H1 (cell line): Measurements from ENCODE around the gene PRDX3. TPM values are rescaled to one million over a fixed set of nuclear protein-coding genes. Genes with fewer than 3 reads are reported as not detected.

Experiments
- CTCF ChIA-PET: fragments of 300-600 bp; sonication (Branson Sonifier 250); formaldehyde crosslinking; loops from one replicate; lab custom pipeline; 2021; ENCODE audit not compliant: partially characterized antibody; lab: Charles Lee
- POLR2A ChIA-PET: fragments of 300-600 bp; sonication (Branson Sonifier 250); formaldehyde crosslinking; loops from one replicate; lab custom pipeline; 2021; ENCODE audit warnings: inconsistent platforms; ENCODE audit not compliant: partially characterized antibody; lab: Charles Lee
- DNase-seq, 2 experiments: peaks; one replicate each; pipeline versions ENCODE4 v3.0.0 to v3.0.0-alpha.2; 2010 to 2022; ENCODE audit warnings: low spot score in 2 of 2, low read depth in 1 of 2, mixed read lengths in 1 of 2
- FAIRE-seq: peaks from 2 replicates; lab custom pipeline; 2011; peaks lifted over from hg19 to GRCh38; lab: Jason Lieb, UNC
- H2AFZ ChIP-seq: 2 replicates; pipeline ENCODE4 v1.8.1; 2012; ENCODE audit warnings: low read length, inconsistent platforms
- H2AK5ac ChIP-seq: 2 replicates; pipeline ENCODE4 v1.6.1; 2013; ENCODE audit warnings: low read depth, low read length
- H2BK120ac ChIP-seq: replicated peaks from 2 replicates; pipeline ENCODE3; 2013; ENCODE audit warnings: low read depth, low read length, inconsistent platforms
- H2BK12ac ChIP-seq: 2 replicates; pipeline ENCODE4 v1.6.1; 2013; ENCODE audit warnings: low read depth, low read length
- H2BK15ac ChIP-seq: 2 replicates; pipeline ENCODE4 v1.6.1; 2013; ENCODE audit warnings: low read length
- H2BK20ac ChIP-seq: 2 replicates; pipeline ENCODE4 v1.6.1; 2013; ENCODE audit warnings: low read length
- H2BK5ac ChIP-seq: 2 replicates; pipeline ENCODE4 v1.6.1; 2013; ENCODE audit warnings: low read depth, low read length
- H3K14ac ChIP-seq: 2 replicates; pipeline ENCODE4 v1.6.1; 2013; ENCODE audit warnings: inconsistent platforms; ENCODE audit not compliant: insufficient read length
- H3K18ac ChIP-seq: 2 replicates; pipeline ENCODE4 v1.6.1; 2013; ENCODE audit warnings: low read length; ENCODE audit errors: extremely low read depth
- H3K23ac ChIP-seq: 2 replicates; pipeline ENCODE4 v1.6.1; 2013; ENCODE audit warnings: inconsistent platforms; ENCODE audit not compliant: insufficient read length
- H3K23me2 ChIP-seq: 2 replicates; pipeline ENCODE4 v1.6.1; 2013; ENCODE audit warnings: low read depth, low read length
- H3K27ac ChIP-seq: 2 replicates; pipeline ENCODE4 v1.6.1; 2011; ENCODE audit warnings: low read depth, low read length, inconsistent platforms
- H3K27me3 ChIP-seq, 4 experiments: replicated peaks in 1 of 4; 1 replicate in 1 of 4; 2 replicates in 3 of 4; pipeline versions ENCODE4 v1.6.1 to v1.8.1; 2011 to 2013; ENCODE audit warnings: low read length in 3 of 4, mild to moderate bottlenecking in 3 of 4, inconsistent platforms in 2 of 4, mixed read lengths in 2 of 4, moderate library complexity in 1 of 4; ENCODE audit not compliant: control insufficient read depth in 3 of 4, insufficient read depth in 3 of 4; ENCODE audit errors: extremely low read depth in 1 of 4
- H3K36me3 ChIP-seq, 4 experiments: 2 replicates each; pipeline versions ENCODE4 v1.6.1 to v1.8.1; 2011 to 2013; ENCODE audit warnings: mild to moderate bottlenecking in 4 of 4, low read length in 3 of 4, moderate library complexity in 2 of 4, control low read depth in 1 of 4, inconsistent platforms in 1 of 4; ENCODE audit not compliant: insufficient read depth in 4 of 4, control insufficient read depth in 2 of 4
- H3K4ac ChIP-seq: replicated peaks from 2 replicates; pipeline ENCODE3; 2013; ENCODE audit warnings: low read length, low read depth, mixed read lengths, inconsistent platforms; ENCODE audit not compliant: insufficient read length
- H3K4me1 ChIP-seq, 4 experiments: replicated peaks in 1 of 4; 1 replicate in 1 of 4; 2 replicates in 3 of 4; pipeline versions ENCODE4 v1.6.1 to v1.8.1; 2011 to 2013; ENCODE audit warnings: low read length in 3 of 4, inconsistent platforms in 2 of 4, mixed read lengths in 1 of 4; ENCODE audit not compliant: insufficient read depth in 4 of 4, control insufficient read depth in 3 of 4
- H3K4me2 ChIP-seq, 2 experiments: 2 replicates each; pipeline versions ENCODE4 v1.6.1 to v1.8.1; 2011 to 2013; ENCODE audit warnings: low read depth in 2 of 2, low read length in 2 of 2, control low read depth in 1 of 2, inconsistent platforms in 1 of 2, mild to moderate bottlenecking in 1 of 2; ENCODE audit not compliant: insufficient read depth in 1 of 2
- H3K4me3 ChIP-seq, 4 experiments: fragments of 200-600, 300-600 bp in 1 of 4; sonication (generic), shearing (Covaris generic), sonication (Bioruptor Twin) in 1 of 4; 2 replicates each; pipeline versions ENCODE4 v1.5.1 to v1.8.1; 2011 to 2016; ENCODE audit warnings: low read length in 4 of 4, low read depth in 3 of 4, control low read depth in 2 of 4, inconsistent platforms in 2 of 4, mild to moderate bottlenecking in 2 of 4, mixed read lengths in 1 of 4, moderate library complexity in 1 of 4; ENCODE audit not compliant: insufficient read depth in 2 of 4; ENCODE audit errors: extremely low read depth in 1 of 4
- H3K56ac ChIP-seq: replicated peaks from 2 replicates; pipeline ENCODE3; 2013; ENCODE audit warnings: low read depth, mild to moderate bottlenecking, mixed read lengths, low read length, inconsistent platforms; ENCODE audit not compliant: insufficient read length
- H3K79me1 ChIP-seq: 2 replicates; pipeline ENCODE4 v1.6.1; 2013; ENCODE audit warnings: low read depth, low read length, control low read depth
- H3K79me2 ChIP-seq, 2 experiments: 2 replicates each; pipeline versions ENCODE4 v1.6.1 to v1.8.1; 2012 to 2013; ENCODE audit warnings: low read length in 2 of 2, mild to moderate bottlenecking in 2 of 2, inconsistent platforms in 1 of 2; ENCODE audit not compliant: insufficient read depth in 2 of 2, control insufficient read depth in 1 of 2
- H3K9ac ChIP-seq, 4 experiments: replicated peaks in 1 of 4; 1 replicate in 1 of 4; 2 replicates in 3 of 4; pipeline versions ENCODE4 v1.6.1 to v1.8.1; 2011 to 2013; ENCODE audit warnings: low read depth in 3 of 4, low read length in 3 of 4, control low read depth in 2 of 4, mild to moderate bottlenecking in 2 of 4, moderate library complexity in 2 of 4, inconsistent platforms in 1 of 4; ENCODE audit errors: extremely low read depth in 1 of 4
- H3K9me3 ChIP-seq, 2 experiments: 2 replicates each; pipeline versions ENCODE4 v1.6.1 to v1.8.1; 2012 to 2013; ENCODE audit warnings: mild to moderate bottlenecking in 2 of 2, moderate library complexity in 2 of 2, control low read depth in 1 of 2, inconsistent platforms in 1 of 2, low read depth in 1 of 2, low read length in 1 of 2, mixed read lengths in 1 of 2; ENCODE audit not compliant: insufficient read depth in 2 of 2
- H4K20me1 ChIP-seq, 2 experiments: replicated peaks in 1 of 2; 2 replicates each; pipeline versions ENCODE3 to v1.8.1; 2011 to 2013; ENCODE audit warnings: inconsistent platforms in 2 of 2, low read length in 2 of 2, mild to moderate bottlenecking in 1 of 2; ENCODE audit not compliant: insufficient read depth in 2 of 2, control insufficient read depth in 1 of 2
- H4K5ac ChIP-seq: 2 replicates; pipeline ENCODE4 v1.6.1; 2013; ENCODE audit warnings: low read length, low read depth, mixed read lengths, inconsistent platforms; ENCODE audit not compliant: insufficient read length
- H4K8ac ChIP-seq: 2 replicates; pipeline ENCODE4 v1.8.0; 2013; ENCODE audit warnings: mild to moderate bottlenecking, moderate library complexity, low read length, inconsistent platforms; ENCODE audit not compliant: insufficient read depth; ENCODE audit errors: extremely low read depth
- H4K91ac ChIP-seq: replicated peaks from 2 replicates; pipeline ENCODE3; 2013; ENCODE audit warnings: low read length, mixed read lengths, inconsistent platforms; ENCODE audit not compliant: insufficient read length
- BCL11A ChIP-seq, 2 experiments: IDR thresholded peaks; one replicate each; pipeline ENCODE4 v1.6.1; 2011; ENCODE audit warnings: low read depth in 2 of 2, low read length in 2 of 2, mild to moderate bottlenecking in 2 of 2
- CTBP2 ChIP-seq: IDR thresholded peaks from 2 replicates; pipeline ENCODE4 v1.7.0; 2011; ENCODE audit warnings: borderline replicate concordance, mild to moderate bottlenecking, moderate library complexity, mixed read lengths, low read length; ENCODE audit not compliant: insufficient read depth, insufficient read length
- EGR1 ChIP-seq: IDR thresholded peaks from 2 replicates; pipeline ENCODE4 v1.6.1; 2011; ENCODE audit warnings: low read depth, low read length, borderline replicate concordance
- KDM1A ChIP-seq: fragments of 200-600, 300-600 bp; sonication (generic); IDR thresholded peaks from 2 replicates; pipeline ENCODE4 v1.7.1; 2016; ENCODE audit warnings: mild to moderate bottlenecking, low read length, borderline replicate concordance
- TAF1 ChIP-seq: IDR thresholded peaks from 2 replicates; pipeline ENCODE4 v1.6.1; 2011; ENCODE audit warnings: mild to moderate bottlenecking, low read depth, low read length
- WGBS, 2 experiments: shearing (Covaris generic) in 1 of 2; methylation state at CpG; one replicate each; pipeline versions ENCODE4 v1.1.6 to v1.1.7; 2013 to 2015; ENCODE audit warnings: low lambda C conversion rate in 2 of 2, mixed read lengths in 2 of 2, inconsistent platforms in 1 of 2, low coverage in 1 of 2, missing lambda C conversion rate in 1 of 2; ENCODE audit not compliant: insufficient replicate concordance in 2 of 2, insufficient coverage in 1 of 2, insufficient read length in 1 of 2; ENCODE audit errors: extremely low coverage in 1 of 2, missing lambda C conversion rate in 1 of 2; 5-methylcytosine and 5-hydroxymethylcytosine counted together
- polyA plus RNA-seq, 7 experiments: library from polyadenylated mRNA; depleted of rRNA in 3 of 7; stranded (reverse) in 5 of 7; unstranded in 2 of 7; fragments of >200 nt in 5 of 7; fragments of 200-250 nt in 2 of 7; gene quantifications; 1 replicate in 5 of 7; 2 replicates in 1 of 7; 4 replicates in 1 of 7; pipeline versions ENCODE4 v1.2.1 to v1.2.3, GENCODE V29; 2011 to 2013; ENCODE audit warnings: missing spikeins in 2 of 7, mixed read lengths in 2 of 7
- total RNA-seq: library from RNA; stranded (reverse); fragmentation: NEBNext Ultra II Directional; extraction: Animal tissue kit (Norgen Biotek cat#: 25700); gene quantifications from 2 replicates; pipeline ENCODE4 v1.2.1, GENCODE V29; 2021

PRDX3 gene
- total and polyA plus RNA-seq, 2 of the 8 experiments (the other 6 are each of a cell fraction or from before 2014, with no cell fraction given), result 201 to 208 TPM

- Histone ChIP-seq H3K23me2 (peaks cover 7% of the 10 kb centered on the region), H3K18ac (no peak overlapping the region), H2AK5ac (no peak overlapping the region), H3K4me3 (no peak overlapping the region), H3K79me1 (no peaks in the 10 kb centered on the region), H3K9ac (no peak overlapping the region), H2BK12ac (no peak overlapping the region), H3K79me2 (no peaks in the 10 kb centered on the region), H2BK20ac (no peak overlapping the region), H3K4me1 (peaks cover 3 to 8% (median 6%) of the 10 kb centered on the region in 4 experiments), H3K36me3 (no peaks in the 10 kb centered on the region), H3K4me2 (no peak overlapping the region), H3K14ac (no peak overlapping the region), H2BK120ac (no peak overlapping the region), H3K27me3 (peaks cover 5 to 18% (median 14%) of the 10 kb centered on the region in 4 experiments), H3K9me3 (no peaks in the 10 kb centered on the region)
- no peak for DNase-seq
- ChIA-PET CTCF (interaction anchor here (0.7 to 3.2 kb wide), 10 partner anchors 11 to 206 kb away, joined by 3 to 19 read pairs (median 4); no protein-coding TSS in a partner anchor), POLR2A (no interaction called here)
- 76% methylated on average over 3 of the region's 3 CpGs; no CpG with 5 or more reads in 1 of the 2 experiments for WGBS, 2 experiments
- no peak for TF ChIP-seq TAF1
- no peak for TF ChIP-seq EGR1
- no peak for TF ChIP-seq CTBP2
- TF ChIP-seq KDM1A, result no peak
- no peak for TF ChIP-seq BCL11A (IDR thresholded peaks at IDR 0.05; ENCODE audit: low read depth in 2 of 2, low read length in 2 of 2)
- TF ChIP-seq, all 59 proteins: peak for 0
- Histone ChIP-seq H4K20me1 (peaks cover 0 to 5% of the 10 kb centered on the region in 2 experiments), H2BK5ac (no peak overlapping the region), H4K8ac (no peak overlapping the region), H3K4ac (no peak overlapping the region), H4K91ac (no peak overlapping the region), H3K27ac (no peak overlapping the region), H3K56ac (no peak overlapping the region), H2AFZ (no peak overlapping the region), H4K5ac (no peak overlapping the region), H2BK15ac (no peak overlapping the region), H3K23ac (no peak overlapping the region)
- FAIRE-seq, result no peak
Observed at GRCh38 chr10:119211176-119211575, 32.6 kb upstream of the PRDX3 start.
